HG02973 (cell line): ENCODE results near the gene TMEM158.

Experiments used
- ATAC-seq: cut with Tn5 transposase; IDR thresholded peaks from one replicate; pipeline ENCODE4 v1.9.1; 2021; ENCODE audit warnings: moderate library complexity; ENCODE audit not compliant: unreplicated experiment

TMEM158 gene

DNA sequence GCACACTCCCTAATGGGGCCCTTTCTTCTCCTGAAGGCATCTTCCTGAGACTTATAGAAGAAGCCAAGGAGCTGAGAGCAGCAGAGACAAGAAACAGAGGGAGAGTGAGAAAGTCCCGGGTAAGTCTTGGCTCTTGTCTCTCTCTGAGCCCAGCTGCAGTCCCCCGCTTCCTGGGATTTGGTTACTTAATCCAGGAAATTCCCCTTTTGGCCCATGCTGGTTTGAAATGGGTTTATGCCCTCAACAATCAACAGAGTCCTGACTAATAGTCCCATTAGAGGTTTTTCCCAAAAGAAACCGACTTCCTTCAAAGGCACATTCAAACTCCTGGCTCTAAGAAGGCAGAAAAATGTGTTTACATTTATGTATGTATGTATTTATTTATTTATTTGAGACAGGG is 22.0 kb downstream of the TMEM158 start:
- no peak for ATAC-seq

DNA sequence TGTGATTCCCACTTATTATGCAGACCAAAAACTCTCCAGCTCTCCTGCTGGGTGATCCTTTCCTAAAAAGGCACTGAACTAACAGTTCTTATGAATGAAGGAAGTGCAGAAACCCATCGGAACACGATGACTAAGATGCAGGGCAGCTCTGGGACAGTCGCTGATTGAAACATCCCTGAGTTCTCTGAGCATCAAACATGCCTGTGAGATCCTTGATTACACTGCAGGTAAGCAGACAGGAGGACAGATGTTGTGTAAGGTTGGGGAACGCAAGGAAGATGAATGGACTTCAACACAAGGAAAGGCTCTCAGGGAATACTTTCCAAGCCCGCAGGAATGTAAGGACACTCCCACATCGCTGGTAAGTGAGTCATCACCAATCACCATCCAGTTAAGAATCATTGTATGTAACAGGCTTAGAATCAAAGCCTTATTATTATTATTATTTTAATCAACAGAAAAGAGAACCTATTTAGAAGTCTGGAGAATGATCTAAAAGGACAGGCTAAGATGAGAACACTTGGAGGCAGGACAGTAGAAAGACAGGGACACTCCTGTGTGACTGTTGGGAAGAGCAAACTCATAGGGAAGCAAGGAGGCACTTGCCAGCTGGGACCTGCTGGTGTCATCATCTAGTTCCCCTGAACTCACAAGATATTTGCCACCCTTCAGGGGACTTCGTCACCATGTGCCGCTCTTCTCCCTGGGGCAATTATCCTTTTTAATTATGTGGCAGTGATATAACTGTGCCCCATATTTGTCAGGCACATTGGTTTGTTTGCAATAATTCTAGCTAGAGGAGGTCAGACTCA is 26.0 kb downstream of the TMEM158 start:
- no peak for ATAC-seq

DNA sequence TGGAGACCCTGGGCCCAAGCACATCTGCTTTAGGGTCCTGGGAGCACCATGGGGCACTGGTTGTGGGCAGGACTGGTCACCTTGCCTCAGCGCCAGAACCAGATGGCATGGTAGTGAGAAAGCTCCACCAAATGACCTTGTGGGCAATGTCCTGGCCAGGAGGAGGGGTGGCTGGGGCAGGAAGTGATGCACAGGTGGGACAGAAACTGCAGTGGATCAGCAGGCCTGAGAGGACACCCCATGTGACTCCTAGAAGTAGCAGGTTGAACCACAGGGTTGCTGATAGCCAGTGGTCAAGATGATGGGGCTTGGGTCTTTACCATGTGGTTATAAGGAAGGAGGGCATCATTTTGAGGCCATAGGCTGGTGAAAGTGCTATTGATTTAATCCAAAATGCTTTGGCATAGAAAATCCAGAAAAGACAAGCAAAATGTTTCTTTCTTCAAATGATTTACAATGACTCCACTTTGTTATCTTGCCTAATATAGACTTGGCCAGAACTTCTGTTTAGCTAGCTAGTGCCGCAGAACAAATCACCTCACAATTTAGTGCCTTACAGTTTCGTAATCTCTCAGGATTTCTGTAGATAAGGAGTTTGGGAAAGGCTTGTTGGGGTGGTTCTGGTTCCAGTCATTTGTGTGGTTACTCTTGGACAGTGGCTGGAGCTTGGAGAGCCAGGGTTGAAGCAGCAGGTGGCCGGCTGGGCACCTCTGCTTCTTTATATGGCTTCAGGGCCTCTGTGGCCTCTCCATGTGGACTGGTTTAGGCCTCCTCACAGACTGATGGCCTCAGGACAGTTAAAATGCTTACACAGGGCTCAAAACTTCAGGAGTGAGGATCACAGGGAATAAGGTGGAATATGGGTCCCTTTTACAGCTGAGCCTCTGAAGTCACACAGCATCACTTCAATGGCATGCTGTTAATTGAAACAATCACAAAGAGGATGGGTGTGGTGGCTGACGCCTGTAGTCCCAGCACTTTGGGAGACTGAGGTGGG is 27.5 kb downstream of the TMEM158 start:
- ATAC-seq = no peak

DNA sequence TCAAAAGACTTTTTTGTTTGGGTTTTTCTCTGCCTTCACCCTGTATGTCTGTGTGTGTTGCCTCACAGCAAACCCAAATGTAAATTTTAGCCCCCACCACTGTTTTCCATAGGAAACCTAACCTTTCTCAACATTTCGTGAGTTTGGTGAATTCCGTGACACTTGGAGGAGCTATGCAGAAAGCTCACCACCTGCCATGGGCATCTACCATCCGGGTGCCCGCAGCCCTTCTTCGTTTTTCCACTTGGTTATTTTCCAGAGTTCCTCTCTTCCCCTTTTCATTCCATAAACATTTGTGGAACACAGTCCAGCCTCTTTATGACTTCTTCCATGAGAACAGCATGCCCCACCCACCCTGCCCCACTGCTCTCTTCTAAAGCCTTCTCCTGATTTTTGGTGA is 31.3 kb downstream of the TMEM158 start:
- ATAC-seq = no peak

DNA sequence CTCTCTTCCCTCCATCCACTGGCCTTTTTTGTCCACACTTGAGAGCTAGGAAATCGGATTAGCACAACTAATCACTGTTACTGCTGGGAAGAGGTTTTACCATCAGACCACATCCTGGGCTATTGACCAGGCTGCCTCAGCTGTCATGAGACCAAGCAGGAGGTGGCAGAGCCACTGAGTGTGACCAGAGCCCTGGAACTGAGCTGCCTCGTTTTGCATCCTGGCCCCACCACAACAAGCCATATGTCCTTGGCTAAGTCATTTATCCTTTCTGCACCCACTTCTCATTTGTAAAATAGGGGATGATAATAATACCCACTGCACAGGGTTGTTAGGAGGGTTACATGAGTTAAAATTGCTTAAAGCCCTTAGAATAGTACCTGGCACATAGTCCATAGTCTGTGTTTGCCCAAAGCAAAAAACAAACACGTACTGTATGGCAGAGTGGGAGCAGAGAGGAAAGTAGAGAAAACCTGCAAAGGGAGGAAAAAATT is 34.1 kb downstream of the TMEM158 start:
- ATAC-seq = no peak

DNA sequence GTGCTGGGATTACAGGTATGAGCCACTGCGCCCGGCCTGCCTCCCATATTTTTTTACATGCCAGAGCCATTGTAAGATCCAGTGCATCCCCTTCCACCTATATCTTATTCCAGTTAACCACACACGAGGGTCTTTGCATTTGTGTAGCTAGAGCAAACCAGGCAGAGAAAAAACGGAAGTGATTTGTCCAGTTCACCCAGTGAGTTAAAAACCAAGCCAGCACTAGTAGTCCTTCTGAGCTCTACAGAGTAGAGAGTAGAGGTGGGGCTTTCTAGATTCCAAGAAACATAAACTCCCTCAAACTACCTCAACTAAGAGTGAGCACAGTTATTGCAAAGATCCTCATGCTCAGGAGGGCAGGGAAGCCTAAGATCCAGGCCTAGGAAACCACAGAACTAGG is 34.7 kb downstream of the TMEM158 start:
- ATAC-seq = no peak

DNA sequence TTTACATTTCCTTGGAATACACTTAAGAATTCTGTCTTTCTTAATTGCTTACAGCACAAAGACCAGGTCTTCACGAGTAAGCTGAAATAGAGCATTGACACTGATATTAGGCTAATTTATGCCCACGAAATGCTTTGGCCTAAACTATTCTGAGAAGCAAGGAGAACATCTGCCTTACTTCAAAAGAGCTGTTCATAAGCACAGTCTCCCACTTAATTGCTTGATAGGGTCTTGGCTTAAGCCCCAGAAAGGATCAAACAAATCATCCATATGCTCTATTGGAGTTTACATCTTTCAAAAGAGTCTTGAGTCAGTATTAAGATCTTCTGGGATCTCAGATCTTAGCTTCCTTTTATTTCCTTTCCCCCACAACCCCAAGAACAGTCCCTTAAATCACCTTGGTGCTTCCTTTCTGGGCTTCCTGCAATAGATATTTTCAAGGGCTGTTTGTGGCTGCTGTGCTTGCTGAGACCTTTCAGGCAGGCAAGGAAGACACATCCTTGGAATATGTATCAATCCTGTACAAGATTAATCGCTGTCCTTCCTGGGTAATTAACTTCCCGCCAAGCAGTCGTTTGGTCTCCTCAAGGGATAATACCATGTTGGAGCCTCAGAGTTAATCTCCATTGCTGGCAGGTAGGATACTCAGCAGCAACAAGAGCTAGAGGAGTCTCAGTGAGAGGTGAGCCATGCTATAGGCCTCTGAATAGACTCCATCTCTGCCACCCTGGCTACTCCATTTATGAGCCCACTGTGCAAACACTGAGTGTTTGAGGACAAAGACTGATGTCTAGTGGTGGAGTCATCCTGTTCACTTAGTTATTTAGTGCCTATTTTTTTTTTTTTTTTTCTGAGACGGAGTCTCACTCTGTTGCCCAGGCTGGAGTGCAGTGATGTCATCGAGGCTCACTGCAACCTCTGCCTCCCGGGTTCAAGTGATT is 37.1 kb downstream of the TMEM158 start:
- ATAC-seq = no peak

DNA sequence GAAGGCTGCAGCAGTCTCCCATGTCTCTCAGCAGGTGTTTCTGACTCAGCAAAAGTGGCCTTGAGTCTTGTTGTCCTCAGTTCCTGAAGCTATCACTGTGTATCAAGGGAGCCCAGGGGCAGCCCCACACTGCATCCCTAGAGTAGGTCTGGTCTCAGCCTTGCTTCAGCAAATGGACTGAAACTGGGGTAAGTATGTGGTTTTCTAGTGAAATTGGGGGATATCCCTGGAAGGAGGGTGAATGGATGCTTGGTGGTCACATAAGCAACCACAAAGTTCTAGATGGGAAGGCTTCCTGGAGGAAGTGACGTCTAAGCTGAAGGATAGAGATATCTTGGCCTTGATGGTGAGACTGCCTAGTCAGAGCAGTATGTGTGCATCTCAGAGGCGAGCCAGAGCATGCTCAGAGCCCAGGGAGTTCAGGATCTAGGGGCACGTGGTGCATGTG is 38.4 kb downstream of the TMEM158 start:
- no peak for ATAC-seq

DNA sequence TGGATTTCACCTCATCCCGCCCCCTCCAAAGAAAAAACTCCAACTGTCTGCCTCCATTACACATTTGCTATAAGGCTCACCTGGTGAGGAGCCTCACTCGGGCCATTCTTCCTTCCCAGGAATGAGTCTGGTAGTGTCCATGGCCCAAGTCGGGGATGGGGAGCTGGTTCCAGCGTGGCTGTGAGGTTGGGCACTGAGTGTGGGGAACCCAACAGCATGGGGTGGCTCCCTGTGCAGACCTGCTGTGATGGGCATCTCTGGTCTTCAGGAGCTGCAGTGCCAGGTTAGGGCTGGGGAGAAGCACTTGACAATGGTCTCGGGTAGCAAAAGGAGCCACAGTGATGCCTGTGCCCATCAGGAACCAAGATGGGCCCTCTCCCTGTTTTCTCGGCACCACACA is 39.2 kb downstream of the TMEM158 start:
- no peak for ATAC-seq

DNA sequence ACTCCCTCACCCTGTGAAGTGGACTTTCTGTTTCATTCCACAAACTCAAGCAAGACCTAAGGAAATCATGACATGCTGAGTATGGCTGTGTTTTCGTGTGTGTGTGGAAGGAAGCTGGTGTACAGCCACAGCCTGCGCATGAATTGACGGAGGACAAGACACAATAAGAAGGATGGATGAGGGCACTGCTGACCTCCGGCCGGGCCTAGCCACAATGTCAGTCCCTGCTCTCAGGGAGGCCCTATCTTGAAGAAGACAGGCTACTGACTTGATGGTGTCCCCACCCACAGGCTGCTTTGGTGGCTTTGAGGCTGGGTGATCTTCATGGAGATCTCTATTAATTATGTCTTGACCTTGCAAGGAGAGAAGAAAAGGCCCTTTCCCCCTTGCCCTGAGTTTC is 40.6 kb downstream of the TMEM158 start:
- ATAC-seq = no peak

DNA sequence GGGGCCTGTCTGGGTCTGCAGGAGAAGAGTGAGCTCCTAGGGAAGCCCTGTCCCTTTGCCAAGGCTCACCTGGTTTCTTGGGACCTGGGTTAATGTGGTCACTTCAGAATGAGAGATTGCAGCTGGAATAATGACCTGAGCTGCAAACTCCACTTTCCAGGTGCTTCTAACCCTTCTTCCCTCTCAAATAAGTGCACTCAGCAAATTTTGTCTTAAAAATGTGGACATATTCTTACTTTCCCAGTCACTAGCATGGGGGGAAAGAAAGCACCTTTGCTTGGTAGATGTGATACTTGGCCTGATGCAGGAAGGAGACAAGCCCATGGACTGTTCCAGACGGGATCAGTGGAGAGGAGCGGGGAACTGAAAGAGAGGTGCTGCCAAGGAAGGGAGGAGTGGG is 41.0 kb downstream of the TMEM158 start:
- ATAC-seq = no peak

DNA sequence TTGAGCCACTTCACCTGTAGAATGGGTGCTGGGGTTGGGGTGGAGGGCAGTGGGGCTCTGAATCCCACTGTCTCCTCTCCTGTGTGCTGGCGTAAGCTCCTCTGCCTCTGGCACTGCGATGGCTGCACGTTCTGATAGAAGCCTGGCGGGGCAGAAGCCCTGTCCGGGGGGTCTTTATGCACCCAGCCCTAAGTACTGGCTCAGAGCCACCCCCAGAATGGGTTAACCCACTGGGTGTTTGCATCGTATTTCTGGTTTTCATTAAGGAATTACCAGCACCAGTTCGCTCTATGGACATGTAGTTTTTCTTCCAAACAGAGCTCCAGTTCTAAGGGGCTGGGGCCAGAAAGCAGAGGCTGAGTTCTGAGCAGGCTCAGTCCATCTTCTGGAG is 42.2 kb downstream of the TMEM158 start:
- ATAC-seq = no peak

DNA sequence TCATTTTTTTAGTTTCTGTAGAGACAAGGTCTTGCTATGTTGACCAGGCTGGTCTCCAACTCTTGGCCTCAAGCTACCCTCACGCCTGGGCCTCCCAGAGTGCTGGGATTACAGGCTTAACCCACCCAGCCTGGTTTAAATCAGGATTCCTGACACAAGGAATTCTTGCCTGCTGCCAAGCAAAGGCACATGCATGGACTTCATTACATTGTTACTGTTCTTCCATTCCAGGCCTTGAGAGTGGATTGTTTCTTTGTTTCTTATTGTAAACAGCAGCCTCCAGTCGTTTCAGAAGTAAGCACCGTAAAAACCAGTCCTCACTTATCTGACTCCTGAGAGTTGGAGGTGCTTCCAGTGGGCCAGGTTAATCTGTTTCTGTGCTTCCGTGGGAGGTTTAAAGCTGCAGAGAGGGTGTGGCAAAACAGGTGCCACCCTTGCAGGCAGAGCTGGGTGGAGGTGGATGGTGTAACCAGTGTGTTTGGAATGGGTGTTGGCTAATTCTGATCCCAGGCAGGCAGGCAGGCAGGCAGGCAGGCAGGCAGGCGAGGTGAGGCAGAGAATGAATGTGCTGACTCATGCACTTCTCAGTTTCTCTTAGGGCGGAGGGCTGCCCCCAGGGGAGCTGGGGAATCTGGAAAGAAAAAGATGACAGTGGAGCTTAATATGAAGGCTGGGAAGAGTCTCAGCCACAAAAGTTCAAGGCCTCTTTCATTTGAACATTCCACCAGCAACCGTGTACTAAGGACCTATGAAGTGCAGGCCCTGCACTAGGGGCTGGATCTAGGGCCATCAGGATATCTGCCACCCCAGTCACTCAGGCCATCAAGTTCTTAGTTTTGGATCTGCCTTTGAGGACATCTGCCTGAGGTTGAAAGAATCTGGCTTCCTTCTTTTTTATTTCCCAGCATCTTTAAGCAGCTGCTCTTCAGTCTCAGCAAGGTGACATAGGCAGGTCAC is 42.9 kb downstream of the TMEM158 start:
- no peak for ATAC-seq

DNA sequence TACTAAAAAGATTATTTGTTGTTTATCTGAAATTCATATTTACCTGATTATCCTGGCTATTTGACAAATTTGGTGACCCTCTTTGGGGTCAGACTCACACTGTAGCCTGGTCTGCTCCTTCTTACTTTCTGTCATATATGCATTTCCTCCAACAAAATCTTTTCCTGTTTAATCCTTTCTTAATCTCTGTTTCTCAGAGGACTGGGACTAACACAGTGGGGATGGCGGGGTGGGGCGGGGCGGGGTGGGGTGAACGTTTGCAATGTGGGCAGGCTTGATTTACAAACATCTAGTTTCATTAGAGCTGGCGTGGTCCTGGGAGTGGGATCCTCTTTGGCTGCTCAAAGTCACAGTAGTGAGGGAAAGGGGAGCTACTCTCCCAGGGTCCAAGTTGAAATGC is 44.6 kb downstream of the TMEM158 start:
- no peak for ATAC-seq

DNA sequence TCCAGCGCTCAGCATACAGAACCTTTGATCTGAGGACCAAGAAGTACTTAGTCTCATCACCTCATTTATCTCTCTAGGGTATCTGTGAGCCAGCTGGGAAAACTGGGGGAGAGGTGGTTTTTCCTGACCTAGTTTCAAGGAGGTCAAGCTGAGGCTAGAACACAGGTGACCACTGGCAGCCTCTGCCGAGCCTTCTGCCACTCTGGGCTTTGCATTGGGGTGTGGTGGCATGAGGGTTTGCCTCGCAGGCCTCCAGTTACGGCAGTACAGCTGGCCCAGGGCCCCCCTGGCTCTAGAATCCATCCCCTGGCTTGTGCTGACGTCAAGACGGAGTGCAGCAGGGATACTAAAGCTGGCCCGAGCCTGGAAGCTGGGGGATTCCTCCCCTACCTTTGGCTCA is 45.2 kb downstream of the TMEM158 start:
- no peak for ATAC-seq

DNA sequence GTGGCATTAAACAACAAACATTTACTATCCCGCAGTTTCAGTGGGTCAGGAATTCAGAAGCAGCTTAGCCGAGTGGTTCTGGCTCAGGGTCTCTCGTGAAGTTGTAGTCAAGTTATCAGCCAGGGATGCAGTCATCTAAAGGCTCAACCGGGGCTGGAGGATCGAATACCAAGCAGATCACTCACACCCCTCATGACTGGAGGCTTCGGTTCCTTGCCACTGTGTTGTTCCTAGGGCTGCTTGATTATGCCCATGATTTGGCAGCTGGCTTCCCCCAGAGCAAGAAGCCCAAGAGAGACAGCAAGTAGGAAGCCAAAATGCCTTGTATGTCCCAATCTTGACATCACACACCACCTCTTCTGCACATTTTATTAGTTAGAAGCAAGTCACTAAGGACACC is 46.0 kb downstream of the TMEM158 start:
- ATAC-seq = no peak

DNA sequence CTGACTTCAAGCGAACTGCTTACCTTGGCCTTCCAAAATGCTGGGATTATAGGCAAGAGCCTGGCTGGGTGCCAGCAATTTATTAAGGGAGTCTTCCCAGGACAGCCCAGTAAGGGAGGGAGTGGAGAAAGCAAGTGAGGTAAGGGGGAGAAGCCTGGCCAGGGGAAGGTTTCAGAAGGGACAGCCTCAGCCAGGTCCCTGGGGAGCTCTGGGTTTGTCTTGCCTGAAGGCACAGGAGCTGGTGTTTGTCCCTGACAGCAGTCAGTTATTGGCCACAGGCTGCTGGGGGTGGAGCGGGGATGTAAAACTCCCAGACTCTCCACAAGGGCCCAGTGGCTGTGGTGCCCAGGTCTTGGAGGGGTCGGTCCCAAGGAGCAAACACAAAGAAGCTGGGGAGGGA is 46.9 kb downstream of the TMEM158 start:
- ATAC-seq = no peak

DNA sequence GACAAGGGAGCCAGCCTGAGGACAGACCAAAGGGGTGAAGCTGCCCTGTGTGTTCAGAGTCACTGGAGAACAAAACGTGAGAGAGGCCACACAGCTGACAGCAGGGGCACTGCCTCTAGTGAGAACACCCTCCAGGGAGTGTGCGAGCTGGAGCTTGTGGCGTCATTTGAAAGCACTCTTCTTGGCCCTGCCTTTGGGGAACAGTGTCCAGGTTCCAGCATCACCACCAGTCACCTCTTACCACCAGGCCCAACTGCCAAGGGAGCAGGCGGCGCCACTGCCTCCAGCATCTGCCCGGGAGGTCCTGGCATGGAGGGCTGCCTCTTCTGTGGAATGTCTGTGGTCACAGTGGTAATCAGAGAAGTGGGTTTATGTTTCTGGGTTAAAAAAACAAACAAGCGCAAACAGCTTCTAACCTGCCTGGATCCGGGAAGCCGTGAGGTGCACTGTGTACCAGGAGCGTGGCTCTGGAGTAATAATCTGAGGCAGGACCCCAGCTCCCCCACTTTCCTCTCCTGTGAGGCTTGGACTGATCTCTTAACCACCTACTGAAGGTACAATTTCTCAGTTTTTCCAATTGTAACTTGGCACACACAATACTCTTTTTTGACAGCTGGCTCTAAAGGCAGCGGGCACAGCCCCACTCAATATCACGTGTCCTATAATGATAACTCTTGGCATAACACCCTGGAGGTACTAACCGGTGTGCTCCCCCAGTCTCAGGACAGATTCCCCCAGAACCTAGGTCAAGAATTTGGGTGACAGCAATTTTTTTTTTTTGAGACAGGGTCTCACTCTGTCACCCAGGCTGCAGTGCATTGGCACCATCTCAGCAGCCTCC is 47.7 kb downstream of the TMEM158 start:
- ATAC-seq = no peak

DNA sequence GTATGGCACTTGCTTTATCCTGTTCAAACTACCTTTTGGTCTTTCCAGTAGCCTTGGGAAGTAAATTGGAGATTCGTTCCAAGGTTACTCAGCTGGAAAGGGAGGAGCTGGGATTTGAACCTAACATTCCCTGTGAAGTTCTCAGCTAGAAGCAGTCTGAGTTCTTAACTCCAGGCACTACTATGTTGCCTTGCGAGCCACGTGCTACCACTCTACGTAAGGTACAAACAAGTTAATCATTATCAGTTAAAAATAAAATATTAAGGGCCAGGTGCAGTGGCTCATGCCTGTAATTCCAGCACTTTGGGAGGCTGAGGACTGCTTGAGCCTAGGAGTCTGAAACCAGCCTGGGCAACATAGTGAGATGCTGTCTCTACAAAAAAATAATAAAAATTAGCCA is 49.2 kb downstream of the TMEM158 start:
- ATAC-seq = no peak
